KMS-11 (cell line): Measurements from ENCODE around the gene SUPT20HL2.

Experiments used
- H2AFZ ChIP-seq: fragments of 200-600 bp; sonication (generic); 2 replicates; pipeline ENCODE4 v1.6.1; 2016; ENCODE audit warnings: antibody characterized with exemption, mixed run types, low read depth
- H3K27ac ChIP-seq: fragments of 200-600 bp; sonication (generic); 2 replicates; pipeline ENCODE4 v1.6.1; 2016; ENCODE audit warnings: mild to moderate bottlenecking, mixed run types
- H3K27me3 ChIP-seq: fragments of 200-600 bp; sonication (generic); 2 replicates; pipeline ENCODE4 v1.6.1; 2017; ENCODE audit warnings: mild to moderate bottlenecking, low read depth, mixed run types, moderate library complexity; ENCODE audit not compliant: insufficient read depth
- H3K36me3 ChIP-seq: fragments of 200-600 bp; sonication (generic); 2 replicates; pipeline ENCODE4 v1.6.1; 2017; ENCODE audit warnings: mild to moderate bottlenecking, mixed run types; ENCODE audit not compliant: insufficient read depth
- H3K4me1 ChIP-seq: fragments of 200-600 bp; sonication (generic); 2 replicates; pipeline ENCODE4 v1.6.1; 2016; ENCODE audit warnings: mild to moderate bottlenecking, low read depth, mixed run types; ENCODE audit not compliant: poor library complexity, severe bottlenecking
- H3K4me2 ChIP-seq: fragments of 200-600 bp; sonication (generic); 2 replicates; pipeline ENCODE4 v1.7.0; 2016; ENCODE audit warnings: mild to moderate bottlenecking, mixed run types
- H3K4me3 ChIP-seq: fragments of 200-600 bp; sonication (generic); IDR thresholded peaks from 2 replicates; pipeline ENCODE4 v1.6.1; 2017; ENCODE audit warnings: low read depth, low read length, mixed read lengths; ENCODE audit not compliant: insufficient read depth
- H3K79me2 ChIP-seq: fragments of 200-600 bp; sonication (generic); 2 replicates; pipeline ENCODE4 v1.6.1; 2016; ENCODE audit warnings: low read depth, mixed run types; ENCODE audit not compliant: insufficient read depth
- H3K9ac ChIP-seq: fragments of 200-600 bp; sonication (generic); 2 replicates; pipeline ENCODE4 v1.6.1; 2016; ENCODE audit warnings: mild to moderate bottlenecking, mixed run types
- H4K20me1 ChIP-seq: fragments of 200-600 bp; sonication (generic); 2 replicates; pipeline ENCODE4 v1.6.1; 2016; ENCODE audit warnings: mild to moderate bottlenecking, mixed run types; ENCODE audit not compliant: insufficient read depth
- CTCF ChIP-seq: fragments of 200-600 bp; sonication (generic); conservative IDR thresholded peaks from 2 replicates; pipeline ENCODE4 v1.6.1; 2017; ENCODE audit warnings: low read depth, mild to moderate bottlenecking, antibody characterized with exemption, low read length, moderate library complexity, mixed read lengths

SUPT20HL2 gene

GRCh38 chrX:24350217-24350616, 36.3 kb upstream of the SUPT20HL2 start:
- Histone ChIP-seq H3K27ac (no peak overlapping the region), H3K4me3 (no peak overlapping the region), H3K4me1 (no peaks in the 10 kb centered on the region), H3K79me2 (no peaks in the 10 kb centered on the region), H3K4me2 (no peak overlapping the region), H3K36me3 (no peaks in the 10 kb centered on the region), H2AFZ (no peak overlapping the region), H3K9ac (no peak overlapping the region), H4K20me1 (no peaks in the 10 kb centered on the region), H3K27me3 (no peaks in the 10 kb centered on the region)
- no peak for TF ChIP-seq CTCF

GRCh38 chrX:24347881-24348280, 34.0 kb upstream of the SUPT20HL2 start:
- Histone ChIP-seq H3K4me1 (no peaks in the 10 kb centered on the region), H3K79me2 (no peaks in the 10 kb centered on the region), H3K4me2 (no peak overlapping the region), H3K27ac (no peak overlapping the region), H3K4me3 (no peak overlapping the region), H3K9ac (no peak overlapping the region), H3K36me3 (no peaks in the 10 kb centered on the region), H3K27me3 (no peaks in the 10 kb centered on the region), H2AFZ (no peak overlapping the region), H4K20me1 (no peaks in the 10 kb centered on the region)
- no peak for TF ChIP-seq CTCF

- Histone ChIP-seq H3K4me1 (no peaks in the 10 kb centered on the region), H3K4me2 (no peak overlapping the region), H3K27me3 (no peaks in the 10 kb centered on the region), H3K79me2 (no peaks in the 10 kb centered on the region), H2AFZ (no peak overlapping the region), H3K36me3 (no peaks in the 10 kb centered on the region), H3K9ac (no peak overlapping the region), H3K27ac (no peak overlapping the region), H4K20me1 (no peaks in the 10 kb centered on the region), H3K4me3 (no peak overlapping the region)
- no peak for TF ChIP-seq CTCF
These were observed 29.9 kb upstream of the SUPT20HL2 start for GRCh38 chrX:24343719-24344118.

- H4K20me1 ChIP-seq, result no peaks in the 10 kb centered on the region
- H3K4me1 ChIP-seq, result no peaks in the 10 kb centered on the region
- no peak for TF ChIP-seq CTCF
- no peak overlapping the region for H2AFZ ChIP-seq
- H3K4me3 ChIP-seq, result no peak overlapping the region
- H3K9ac ChIP-seq, result no peak overlapping the region
- no peaks in the 10 kb centered on the region for H3K36me3 ChIP-seq
- H3K79me2 ChIP-seq, result no peaks in the 10 kb centered on the region
- H3K4me2 ChIP-seq, result no peak overlapping the region
- H3K27me3 ChIP-seq, result no peaks in the 10 kb centered on the region
- no peak overlapping the region for H3K27ac ChIP-seq
These were observed 27.9 kb upstream of the SUPT20HL2 start for GRCh38 chrX:24341795-24342194.

- no peaks in the 10 kb centered on the region for H4K20me1 ChIP-seq
- H3K4me3 ChIP-seq, result no peak overlapping the region
- TF ChIP-seq CTCF, result no peak
- no peak overlapping the region for H3K9ac ChIP-seq
- H3K27me3 ChIP-seq, result no peaks in the 10 kb centered on the region
- no peaks in the 10 kb centered on the region for H3K79me2 ChIP-seq
- no peaks in the 10 kb centered on the region for H3K36me3 ChIP-seq
- no peak overlapping the region for H3K27ac ChIP-seq
- no peak overlapping the region for H3K4me2 ChIP-seq
- no peak overlapping the region for H2AFZ ChIP-seq
- no peaks in the 10 kb centered on the region for H3K4me1 ChIP-seq
These were observed 26.6 kb upstream of the SUPT20HL2 start for GRCh38 chrX:24340501-24340900.
